ENCODE results near the gene NOM1.

NOM1 gene

GRCh38 chr7:157005456-157006204, 56.1 kb downstream of the NOM1 start:
- DNase-seq, result no peak

- DNase-seq, result no peak
Observed at GRCh38 chr7:157006205-157006747, 56.8 kb downstream of the NOM1 start.

DNA sequence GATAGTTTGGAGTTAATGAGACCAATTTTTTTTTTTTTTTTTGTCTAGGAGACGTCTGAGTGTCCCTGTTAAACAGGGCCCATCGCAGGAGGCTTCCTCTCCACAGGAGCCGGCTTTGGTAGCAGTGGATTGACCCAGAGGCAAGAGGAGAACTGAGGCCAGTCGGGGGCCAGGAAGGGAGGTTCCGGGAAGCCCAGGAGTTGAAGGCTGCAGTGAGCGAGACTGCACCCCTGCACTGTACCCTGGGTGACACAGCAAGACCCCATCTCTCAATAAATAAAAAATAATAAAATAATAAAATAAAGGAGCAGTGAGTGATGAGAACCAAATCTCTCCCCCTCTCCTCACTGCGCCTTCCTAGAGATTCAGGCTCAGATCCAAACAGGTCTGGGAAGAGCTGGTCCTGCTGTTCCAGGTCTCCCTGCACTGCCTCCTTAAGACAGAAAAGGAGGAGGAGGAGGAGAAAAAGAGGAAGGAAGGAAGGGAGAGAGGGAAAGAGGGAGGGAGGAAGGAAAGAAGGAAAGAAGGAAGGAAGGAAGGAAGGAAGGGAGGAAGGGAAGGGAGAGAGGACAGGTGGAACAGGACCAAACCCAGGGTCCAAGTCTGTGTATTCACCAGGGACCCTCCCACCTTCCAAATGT, 57.4 kb downstream of the NOM1 start:
- DNase-seq, result no peak

DNA sequence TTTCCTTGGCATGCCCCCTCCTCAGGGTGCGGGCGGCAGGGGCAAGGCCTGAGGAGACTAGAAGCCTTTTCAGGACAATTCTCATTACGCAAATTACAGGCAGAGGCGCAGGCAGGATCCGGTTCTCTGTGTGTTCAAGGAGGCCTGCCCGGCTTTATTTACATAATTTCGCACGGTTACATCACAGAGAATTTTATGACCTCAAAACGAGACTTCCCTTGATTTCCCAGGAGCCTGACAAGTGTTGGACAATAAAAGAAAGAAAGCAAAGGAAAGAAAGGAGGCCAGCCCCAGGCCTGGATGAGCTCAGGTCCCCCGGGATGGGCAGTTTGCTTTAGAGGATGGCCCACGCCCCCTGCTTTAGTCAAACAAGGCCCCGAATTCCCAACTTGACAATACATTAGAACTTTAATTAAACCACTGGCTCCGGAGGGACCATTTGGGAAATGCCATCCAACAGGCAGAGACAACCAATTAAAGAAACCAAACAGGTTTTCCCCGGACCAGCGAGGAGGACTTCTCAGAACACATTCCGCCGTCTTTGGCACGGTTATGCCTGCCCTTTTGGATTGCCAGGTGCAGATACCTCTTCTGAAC, 58.1 kb downstream of the NOM1 start:
- no peak for DNase-seq

GRCh38 chr7:157008206-157009169, 59.0 kb downstream of the NOM1 start:
- no peak for DNase-seq

GRCh38 chr7:157009170-157009777, 59.8 kb downstream of the NOM1 start:
- no peak for DNase-seq

GRCh38 chr7:157009778-157010587, 60.5 kb downstream of the NOM1 start:
- no peak for DNase-seq

DNA sequence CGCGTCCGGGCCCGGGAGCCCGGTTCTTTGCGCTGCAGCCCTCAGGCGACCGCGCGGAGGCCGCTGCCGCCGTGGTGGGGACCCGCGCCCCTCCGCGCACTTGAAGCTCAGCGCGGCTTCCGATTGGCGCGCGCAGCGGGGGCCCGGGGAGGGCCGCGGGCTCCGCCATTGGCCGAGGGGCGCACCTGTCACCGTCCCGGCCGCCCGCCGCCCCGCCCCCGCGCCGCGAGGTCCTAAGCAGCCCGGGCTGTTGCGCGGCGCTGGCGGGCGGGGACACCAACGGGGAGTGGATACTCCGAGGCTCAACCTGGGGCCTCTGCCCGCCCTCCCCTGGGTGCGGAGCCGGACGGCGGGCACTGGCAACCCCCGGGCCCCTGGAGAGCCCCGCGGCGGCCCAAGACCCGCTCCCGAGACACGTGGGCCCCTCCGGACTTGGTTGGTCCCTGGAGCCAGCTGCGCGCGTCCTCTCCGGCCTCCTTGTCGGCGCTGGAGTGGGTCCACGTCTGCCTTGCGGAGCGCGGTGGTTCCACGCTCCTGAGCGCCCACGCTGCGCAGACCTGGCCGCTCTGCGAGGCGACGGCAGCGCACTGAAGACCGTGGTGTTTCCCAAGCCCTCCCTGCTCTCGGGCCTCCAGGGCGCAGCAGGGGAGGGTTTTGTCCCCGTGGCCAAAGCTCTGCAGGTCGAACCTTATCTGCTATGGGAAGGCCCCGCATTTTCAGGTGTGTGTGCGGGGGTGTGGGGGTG, 61.2 kb downstream of the NOM1 start, which contains the start of gene MNX1:
Gene MNX1, minus strand, starts transcription at position 76 of the 745 bp plus-strand sequence. CDS start 313 bp downstream, outside the sequence.
- DNase-seq, result peak; percentile 71

DNA sequence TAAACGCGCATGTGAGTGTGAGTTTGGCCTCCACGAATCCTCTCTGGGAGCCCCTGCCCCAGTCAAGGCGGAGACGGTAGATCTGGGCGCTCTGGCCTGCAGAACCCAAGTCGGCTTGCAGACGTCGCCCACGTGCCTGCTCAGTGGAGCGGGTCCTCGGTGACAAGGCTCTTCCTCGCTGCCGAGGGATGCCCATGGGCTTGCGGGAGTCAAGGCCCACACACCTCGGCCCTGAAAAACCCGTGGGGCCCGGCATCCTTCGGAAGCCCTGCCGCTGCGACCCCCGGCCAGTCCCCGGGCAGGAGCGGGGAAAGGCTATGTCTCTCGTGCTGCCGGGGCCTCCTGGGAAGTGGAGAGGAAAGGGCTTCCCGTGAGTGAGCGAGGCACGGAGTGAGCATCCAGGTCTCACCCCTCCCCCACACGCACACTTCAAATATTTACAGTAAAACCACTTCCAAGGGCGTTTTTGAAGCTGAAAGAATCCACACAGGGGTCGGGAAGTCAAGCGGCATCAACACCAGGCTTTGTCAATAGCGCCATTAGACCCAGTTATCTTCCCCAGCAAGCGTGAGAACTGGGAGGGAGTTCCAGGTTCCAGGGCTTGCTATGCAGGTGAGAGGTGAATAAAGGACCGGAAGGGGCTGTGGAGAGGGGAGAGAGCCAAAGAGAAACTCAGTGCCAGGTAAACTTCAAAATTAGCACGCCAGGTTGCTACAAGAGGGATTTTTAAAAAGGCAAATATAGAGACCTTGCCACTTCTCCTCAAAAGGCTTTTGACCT, 62.0 kb downstream of the NOM1 start:
- DNase-seq, result no peak

DNA sequence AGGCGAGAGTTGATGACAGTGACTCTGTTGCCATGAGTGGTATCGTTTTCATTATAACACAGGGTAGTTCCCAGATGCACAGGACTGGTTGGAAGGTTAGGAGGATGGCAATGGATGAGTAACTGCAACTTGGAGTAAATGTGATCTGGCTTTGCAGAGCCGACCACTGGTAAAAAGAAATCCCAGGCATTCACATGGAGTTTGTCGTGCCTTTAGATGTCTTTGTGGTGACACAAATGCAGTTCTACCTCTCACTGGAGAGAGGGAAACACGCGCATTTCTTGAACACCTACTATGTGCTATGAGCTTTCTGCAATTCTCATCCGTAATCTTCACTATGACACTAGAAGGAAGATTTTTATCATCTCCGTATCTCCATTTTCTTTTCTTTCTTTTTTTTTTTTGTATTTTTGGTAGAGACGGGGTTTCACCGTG, 62.6 kb downstream of the NOM1 start:
- DNase-seq, result no peak

GRCh38 chr7:157013101-157013500, 63.6 kb downstream of the NOM1 start:
- DNase-seq, result no peak

GRCh38 chr7:157013602-157014549, 64.4 kb downstream of the NOM1 start:
- no peak for DNase-seq

DNA sequence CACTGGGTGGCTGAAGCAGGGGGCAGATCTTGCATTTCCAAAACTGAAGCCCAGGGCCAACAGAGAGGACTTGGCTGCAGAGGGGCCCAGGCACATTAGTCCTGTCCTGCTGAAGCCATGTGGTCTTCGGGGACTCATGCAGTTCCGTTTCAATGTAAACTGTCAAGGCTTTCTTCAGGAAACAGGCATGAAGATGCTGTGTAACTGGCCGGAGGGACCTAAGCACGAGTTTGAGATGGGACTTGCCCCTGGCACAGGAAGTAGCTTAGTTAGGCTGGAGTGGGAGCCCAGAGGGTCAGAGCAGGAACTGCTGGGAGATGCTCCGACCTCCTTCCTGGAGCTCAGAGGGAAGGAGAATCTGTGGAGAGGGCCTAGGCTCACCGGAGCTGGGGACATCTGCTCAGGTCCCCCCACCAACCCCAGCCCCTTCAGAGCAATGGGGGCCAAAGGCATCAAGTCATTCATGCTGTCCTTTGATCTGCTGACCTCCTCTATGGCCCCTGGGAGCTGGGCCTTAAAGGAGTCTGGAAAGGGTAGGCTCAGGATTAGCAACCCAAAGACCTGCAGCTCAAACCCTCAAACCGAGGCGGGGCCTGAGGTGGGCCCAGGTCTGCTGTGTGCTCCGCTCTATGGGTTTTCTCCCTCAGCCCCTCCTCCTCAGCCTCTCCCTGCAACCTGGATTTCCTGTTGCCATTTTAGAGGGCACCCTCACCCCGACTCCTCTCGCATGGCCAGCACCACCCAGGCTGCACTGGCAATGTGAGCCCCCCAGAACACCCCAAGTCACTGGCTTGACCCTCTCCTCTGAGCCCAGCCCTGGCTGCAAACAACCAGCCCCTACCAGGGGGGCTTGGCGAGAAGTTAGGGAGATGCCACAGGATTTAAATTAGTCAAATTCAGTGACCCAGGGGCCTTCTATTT, 65.4 kb downstream of the NOM1 start:
- DNase-seq, result no peak

DNA sequence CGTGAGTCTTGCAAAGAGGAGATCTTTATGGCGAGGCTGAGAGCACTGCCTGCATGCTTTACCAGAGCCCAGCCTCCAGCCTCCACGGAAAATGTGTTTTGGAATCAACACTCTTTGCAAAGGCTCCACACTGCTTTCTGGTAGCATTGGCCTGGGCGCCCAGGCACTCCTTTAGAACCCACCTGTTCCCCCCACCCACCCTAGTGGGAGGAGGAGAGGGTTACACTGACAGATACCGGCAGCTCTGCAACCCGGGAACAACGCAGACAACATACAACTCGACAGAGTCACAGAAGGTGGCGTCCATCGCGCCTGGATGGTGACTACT, 66.5 kb downstream of the NOM1 start:
- no peak for DNase-seq

GRCh38 chr7:157016352-157017041, 67.0 kb downstream of the NOM1 start:
- DNase-seq, result peak; percentile 68

DNA sequence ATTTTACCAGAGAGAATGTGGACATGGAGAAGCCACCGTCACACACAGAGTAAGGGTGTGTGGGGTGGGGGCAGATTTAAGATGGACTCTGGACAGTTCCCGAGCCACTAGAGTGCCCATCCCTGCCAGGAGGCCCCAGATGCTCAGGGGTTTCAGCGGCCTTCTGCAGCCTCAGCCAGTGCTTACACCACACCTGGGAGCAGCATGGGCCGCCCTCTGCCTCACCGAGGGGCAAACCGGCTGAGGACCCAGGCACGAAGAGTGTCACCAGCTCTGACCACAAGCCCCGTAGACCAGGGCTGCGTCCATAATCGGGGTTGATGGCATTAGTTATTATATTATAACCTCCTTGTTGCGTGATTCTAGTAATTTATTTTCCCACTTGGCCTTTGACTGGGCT, 67.6 kb downstream of the NOM1 start:
- DNase-seq, result no peak

Measured in stimulated activated CD4-positive, alpha-beta T cell treated with anti-CD3 and anti-CD28 coated beads, Interleukin-15, amount 100 ng/mL, for 24 hours (primary cell).